ENCODE measurements around the gene PELO. TPM values are rescaled to one million over a fixed set of nuclear protein-coding genes. Genes with fewer than 3 reads are reported as not detected.

Gene PELO
- total and polyA plus RNA-seq, 2 donors (not counting 3 experiments of a cell fraction or from before 2014, with no cell fraction given) = 8.6 to 13.2 TPM

- Histone ChIP-seq H4K20me1 (replicated peaks; ENCODE audit: control insufficient read depth, extremely low read depth, insufficient read depth, low read length) (no peaks in the 10 kb centered on the region), H3K9me1 (replicated peaks; ENCODE audit: control insufficient read depth, extremely low read depth, insufficient read depth, low read length) (no peaks in the 10 kb centered on the region), H3K9ac (replicated peaks; ENCODE audit: extremely low read depth, insufficient read depth, low read length) (no peak overlapping the region), H3K9me3 (replicated peaks; ENCODE audit: control insufficient read depth, insufficient read depth, low read length) (no peaks in the 10 kb centered on the region), H3K27me3 (ENCODE audit: control insufficient read depth in 2 of 2, insufficient read depth in 2 of 2, low read length in 2 of 2) (no peaks in the 10 kb centered on the region), H2AFZ (ENCODE audit: low read depth, low read length) (no peak overlapping the region), H3K36me3 (ENCODE audit: control insufficient read depth in 2 of 2, extremely low read depth in 1 of 2, insufficient read depth in 2 of 2, low read length in 2 of 2) (no peaks in the 10 kb centered on the region), H3K79me2 (ENCODE audit: control insufficient read depth, insufficient read depth, low read length) (peaks cover 38% of the 10 kb centered on the region), H3K4me1 (ENCODE audit: control insufficient read depth, extremely low read depth, insufficient read depth, low read length) (peaks cover 25% of the 10 kb centered on the region), H3K27ac (ENCODE audit: insufficient read depth, low read depth, low read length) (no peak overlapping the region), H3K4me2 (ENCODE audit: insufficient read depth, low read length) (peak overlapping the region; percentile 91), H3K4me3 (replicated peaks in 1 of 3; ENCODE audit: insufficient read depth in 1 of 3, low read depth in 1 of 3, low read length in 3 of 3) (peak overlapping the region in 1 of 3 experiments; percentile 90)
- no peak for TF ChIP-seq GATA2 (IDR thresholded peaks at IDR 0.05; ENCODE audit: insufficient read depth, insufficient read length, low read depth, low read length)
- no peak for TF ChIP-seq JUN (IDR thresholded peaks at IDR 0.05; ENCODE audit: borderline replicate concordance, insufficient read depth, insufficient read length, low read depth)
- TF ChIP-seq, protein P1, sequence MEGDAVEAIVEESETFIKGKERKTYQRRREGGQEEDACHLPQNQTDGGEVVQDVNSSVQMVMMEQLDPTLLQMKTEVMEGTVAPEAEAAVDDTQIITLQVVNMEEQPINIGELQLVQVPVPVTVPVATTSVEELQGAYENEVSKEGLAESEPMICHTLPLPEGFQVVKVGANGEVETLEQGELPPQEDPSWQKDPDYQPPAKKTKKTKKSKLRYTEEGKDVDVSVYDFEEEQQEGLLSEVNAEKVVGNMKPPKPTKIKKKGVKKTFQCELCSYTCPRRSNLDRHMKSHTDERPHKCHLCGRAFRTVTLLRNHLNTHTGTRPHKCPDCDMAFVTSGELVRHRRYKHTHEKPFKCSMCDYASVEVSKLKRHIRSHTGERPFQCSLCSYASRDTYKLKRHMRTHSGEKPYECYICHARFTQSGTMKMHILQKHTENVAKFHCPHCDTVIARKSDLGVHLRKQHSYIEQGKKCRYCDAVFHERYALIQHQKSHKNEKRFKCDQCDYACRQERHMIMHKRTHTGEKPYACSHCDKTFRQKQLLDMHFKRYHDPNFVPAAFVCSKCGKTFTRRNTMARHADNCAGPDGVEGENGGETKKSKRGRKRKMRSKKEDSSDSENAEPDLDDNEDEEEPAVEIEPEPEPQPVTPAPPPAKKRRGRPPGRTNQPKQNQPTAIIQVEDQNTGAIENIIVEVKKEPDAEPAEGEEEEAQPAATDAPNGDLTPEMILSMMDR (IDR thresholded peaks at IDR 0.05; ENCODE audit: extremely low read depth in 1 of 2, insufficient read depth in 1 of 2, low read depth in 1 of 2, low read length in 2 of 2) = no peak
- TF ChIP-seq, protein P2, sequence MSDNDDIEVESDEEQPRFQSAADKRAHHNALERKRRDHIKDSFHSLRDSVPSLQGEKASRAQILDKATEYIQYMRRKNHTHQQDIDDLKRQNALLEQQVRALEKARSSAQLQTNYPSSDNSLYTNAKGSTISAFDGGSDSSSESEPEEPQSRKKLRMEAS (IDR thresholded peaks at IDR 0.05; ENCODE audit: insufficient read depth, insufficient read length) = no peak
- no peak for TF ChIP-seq EZH2 (IDR thresholded peaks at IDR 0.05; ENCODE audit: borderline replicate concordance, low read depth, low read length, severe bottlenecking)
- TF ChIP-seq MYC (IDR thresholded peaks at IDR 0.05; ENCODE audit: low read depth, low read length) = no peak
- TF ChIP-seq FOS (IDR thresholded peaks at IDR 0.05; ENCODE audit: borderline replicate concordance, insufficient read depth, low read length) = no peak
- no peak for TF ChIP-seq POLR2AphosphoS5 (IDR thresholded peaks at IDR 0.05; ENCODE audit: insufficient read depth, low read depth, low read length)
- no peak for TF ChIP-seq POLR2A (IDR thresholded peaks at IDR 0.05; ENCODE audit: low read depth, low read length)
- CTCF ChIA-PET = interaction anchor here (1.5 to 4.4 kb wide), 2 partner anchors 10 to 75 kb away, joined by 3 to 32 read pairs; no protein-coding TSS in a partner anchor
- FAIRE-seq = no peak
- dilution Hi-C loops (cut with MboI; ENCODE audit: extremely low pct_ligation_motif_present, low sequenced_read_pairs) (no loop called here), intact Hi-C loops (cut with micrococcal nuclease) (loop anchor here (5.0 kb wide), 1 partner anchor 96 kb away; no protein-coding TSS in a partner anchor)
- POLR2A ChIA-PET = no interaction called here
- BruUV-seq (replicated peaks) = no TSS peak
- DNase-seq (ENCODE audit: low read depth, low spot score) = no peak
Observed at GRCh38 chr5:52802974-52803336, 15.2 kb downstream of the PELO start.

Data from endothelial cell of umbilical vein (primary cell).